SK-N-MC (cell line): ENCODE measurements around the gene PLP2.

Experiments used
- EZH2 ChIP-seq: fragments of 200-600 bp; sonication (generic); IDR thresholded peaks from one replicate; pipeline ENCODE4 v1.6.1; 2017; ENCODE audit warnings: antibody characterized with exemption
- POLR2AphosphoS5 ChIP-seq: IDR thresholded peaks from 2 replicates; pipeline ENCODE4 v1.6.1; 2012; ENCODE audit warnings: mild to moderate bottlenecking, low read depth, low read length, borderline replicate concordance

GRCh38 chrX:49183701-49184281 is 12.1 kb downstream of the PLP2 start:
- TF ChIP-seq POLR2AphosphoS5: no peak
- TF ChIP-seq EZH2: no peak
